Fibroblast of lung (primary cell): ENCODE measurements around the gene ATXN7L1.

Experiments
- EZH2 ChIP-seq: IDR thresholded peaks from 2 replicates; pipeline ENCODE4 v1.5.1; 2012; ENCODE audit warnings: low read length, control low read depth, mild to moderate bottlenecking; ENCODE audit errors: missing control alignments
- TF ChIP-seq, protein P1 (sequence below), 2 donors: IDR thresholded peaks in 1 of 2; conservative IDR thresholded peaks in 1 of 2; 1 replicate in 1 of 2; 2 replicates in 1 of 2; pipeline ENCODE4 v1.5.1; 2011 to 2012; ENCODE audit warnings: low read length in 2 of 2, control low read depth in 1 of 2, inconsistent platforms in 1 of 2, low read depth in 1 of 2, mild to moderate bottlenecking in 1 of 2

DNA sequence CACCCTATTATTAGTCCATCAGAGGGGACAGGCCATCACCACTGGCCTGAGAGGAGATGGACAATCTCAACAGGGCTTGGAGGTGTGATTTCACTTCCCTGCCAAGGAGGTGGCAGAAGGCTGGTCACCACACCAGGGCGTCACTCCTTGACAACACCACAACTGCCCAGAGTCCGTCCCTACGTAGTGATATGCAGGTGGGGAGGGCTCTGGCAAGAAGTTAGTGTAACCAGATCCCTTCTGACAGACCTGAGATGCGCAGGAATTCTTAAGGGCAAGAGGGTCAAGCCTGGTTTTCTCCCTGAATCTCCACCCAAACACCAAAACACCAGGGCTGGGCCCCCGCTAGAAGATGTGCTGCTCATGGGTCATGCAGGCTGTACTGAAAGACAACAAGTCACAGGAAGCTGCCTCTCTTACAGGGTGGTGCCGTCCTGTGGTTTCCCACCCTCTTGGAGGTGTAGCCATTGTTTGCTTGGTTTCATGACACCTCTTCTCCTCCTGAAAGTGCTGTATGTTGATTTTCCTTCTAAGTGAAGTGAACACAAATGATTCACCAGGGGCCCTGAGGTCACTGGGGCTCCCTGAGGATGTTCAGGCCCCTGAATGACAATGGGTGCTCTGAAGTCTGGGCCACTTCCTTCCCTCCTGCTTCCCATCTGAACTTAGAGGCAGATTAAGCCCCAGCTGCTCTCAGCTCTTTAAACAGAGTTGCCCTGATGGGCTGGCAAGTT lies 27.1 kb downstream of the ATXN7L1 start:
- TF ChIP-seq, protein P1, sequence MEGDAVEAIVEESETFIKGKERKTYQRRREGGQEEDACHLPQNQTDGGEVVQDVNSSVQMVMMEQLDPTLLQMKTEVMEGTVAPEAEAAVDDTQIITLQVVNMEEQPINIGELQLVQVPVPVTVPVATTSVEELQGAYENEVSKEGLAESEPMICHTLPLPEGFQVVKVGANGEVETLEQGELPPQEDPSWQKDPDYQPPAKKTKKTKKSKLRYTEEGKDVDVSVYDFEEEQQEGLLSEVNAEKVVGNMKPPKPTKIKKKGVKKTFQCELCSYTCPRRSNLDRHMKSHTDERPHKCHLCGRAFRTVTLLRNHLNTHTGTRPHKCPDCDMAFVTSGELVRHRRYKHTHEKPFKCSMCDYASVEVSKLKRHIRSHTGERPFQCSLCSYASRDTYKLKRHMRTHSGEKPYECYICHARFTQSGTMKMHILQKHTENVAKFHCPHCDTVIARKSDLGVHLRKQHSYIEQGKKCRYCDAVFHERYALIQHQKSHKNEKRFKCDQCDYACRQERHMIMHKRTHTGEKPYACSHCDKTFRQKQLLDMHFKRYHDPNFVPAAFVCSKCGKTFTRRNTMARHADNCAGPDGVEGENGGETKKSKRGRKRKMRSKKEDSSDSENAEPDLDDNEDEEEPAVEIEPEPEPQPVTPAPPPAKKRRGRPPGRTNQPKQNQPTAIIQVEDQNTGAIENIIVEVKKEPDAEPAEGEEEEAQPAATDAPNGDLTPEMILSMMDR (conservative IDR thresholded peaks at IDR 0.05 in 1 of 2, IDR thresholded peaks at IDR 0.05 in 1 of 2; ENCODE audit: low read depth in 1 of 2, low read length in 2 of 2), result no peak
- TF ChIP-seq EZH2, result no peak
